ENCODE data around the gene NOL7. TPM values are rescaled to one million over a fixed set of nuclear protein-coding genes. Genes with fewer than 3 reads are reported as not detected.

NOL7 gene
- total and polyA plus RNA-seq, 2 of the 8 experiments (the other 6 are each of a cell fraction or from before 2014, with no cell fraction given): 16.4 to 70.4 TPM

- Histone ChIP-seq H3K18ac (ENCODE audit: extremely low read depth, low read length) (no peak overlapping the region), H3K4ac (replicated peaks; ENCODE audit: insufficient read length, low read depth, low read length) (no peak overlapping the region), H2BK20ac (ENCODE audit: low read length) (no peak overlapping the region), H2AK5ac (ENCODE audit: low read depth, low read length) (no peak overlapping the region), H3K79me1 (ENCODE audit: low read depth, low read length) (no peaks in the 10 kb centered on the region), H2BK120ac (replicated peaks; ENCODE audit: low read depth, low read length) (no peak overlapping the region), H3K27me3 (replicated peaks in 1 of 4; ENCODE audit: control insufficient read depth in 3 of 4, extremely low read depth in 1 of 4, insufficient read depth in 3 of 4, low read length in 3 of 4) (no peaks in the 10 kb centered on the region), H2BK5ac (ENCODE audit: low read depth, low read length) (no peak overlapping the region), H3K4me2 (ENCODE audit: insufficient read depth in 1 of 2, low read depth in 2 of 2, low read length in 2 of 2) (no peak overlapping the region), H4K8ac (ENCODE audit: extremely low read depth, insufficient read depth, low read length) (no peak overlapping the region), H3K4me1 (replicated peaks in 1 of 4; ENCODE audit: control insufficient read depth in 3 of 4, insufficient read depth in 4 of 4, low read length in 3 of 4) (peaks cover 0 to 3% (median 0%) of the 10 kb centered on the region in 4 experiments; a peak in 2 of 7 replicates), H2BK12ac (ENCODE audit: low read depth, low read length) (no peak overlapping the region), H4K5ac (ENCODE audit: insufficient read length, low read depth, low read length) (no peak overlapping the region), H3K4me3 (ENCODE audit: extremely low read depth in 1 of 4, insufficient read depth in 2 of 4, low read depth in 3 of 4, low read length in 4 of 4) (no peak overlapping the region), H3K23me2 (ENCODE audit: low read depth, low read length) (no peaks in the 10 kb centered on the region), H2AFZ (ENCODE audit: low read length) (no peak overlapping the region), H3K23ac (ENCODE audit: insufficient read length) (no peak overlapping the region), H3K9me3 (ENCODE audit: insufficient read depth in 2 of 2, low read depth in 1 of 2, low read length in 1 of 2) (no peaks in the 10 kb centered on the region), H3K9ac (replicated peaks in 1 of 4; ENCODE audit: extremely low read depth in 1 of 4, low read depth in 3 of 4, low read length in 3 of 4) (no peak overlapping the region), H3K56ac (replicated peaks; ENCODE audit: insufficient read length, low read depth, low read length) (no peak overlapping the region), H4K20me1 (replicated peaks in 1 of 2; ENCODE audit: control insufficient read depth in 1 of 2, insufficient read depth in 2 of 2, low read length in 2 of 2) (peaks cover 0 to 4% of the 10 kb centered on the region in 2 experiments), H3K27ac (ENCODE audit: low read depth, low read length) (no peak overlapping the region), H3K79me2 (ENCODE audit: control insufficient read depth in 1 of 2, insufficient read depth in 2 of 2, low read length in 2 of 2) (peaks cover 4 to 79% of the 10 kb centered on the region in 2 experiments; a peak in 3 of 4 replicates), H3K36me3 (ENCODE audit: control insufficient read depth in 2 of 4, insufficient read depth in 4 of 4, low read length in 3 of 4) (no peaks in the 10 kb centered on the region), H2BK15ac (ENCODE audit: low read length) (no peak overlapping the region), H3K14ac (ENCODE audit: insufficient read length) (no peak overlapping the region), H4K91ac (replicated peaks; ENCODE audit: insufficient read length, low read length) (no peak overlapping the region)
- 84% methylated on average over 2 of the region's 2 CpGs; no CpG with 5 or more reads in 1 of the 2 experiments for WGBS, 2 experiments (ENCODE audit: extremely low coverage in 1 of 2, insufficient coverage in 1 of 2, insufficient read length in 1 of 2, insufficient replicate concordance in 2 of 2, low coverage in 1 of 2, low lambda C conversion rate in 2 of 2, missing lambda C conversion rate in 1 of 2)
- DNase-seq (ENCODE audit: low read depth in 1 of 2, low spot score in 2 of 2): no peak
- ChIA-PET CTCF (ENCODE audit: partially characterized antibody) (no interaction called here), POLR2A (ENCODE audit: partially characterized antibody) (no interaction called here)
- TF ChIP-seq USF2 (IDR thresholded peaks at IDR 0.05; ENCODE audit: low read length): no peak
- TF ChIP-seq KDM1A (IDR thresholded peaks at IDR 0.05; ENCODE audit: borderline replicate concordance, low read length): no peak
- no peak for TF ChIP-seq JUND (IDR thresholded peaks at IDR 0.05; ENCODE audit: low read length)
- no peak for TF ChIP-seq BRCA1 (IDR thresholded peaks at IDR 0.05; ENCODE audit: low read depth, low read length)
- no peak for TF ChIP-seq SIN3A (conservative IDR thresholded peaks at IDR 0.05 in 1 of 2, IDR thresholded peaks at IDR 0.05 in 1 of 2; ENCODE audit: low read depth in 1 of 2, low read length in 2 of 2)
- peak; percentile 67; the same call in 1 of the 2 replicates for TF ChIP-seq RFX5 (IDR thresholded peaks at IDR 0.05; ENCODE audit: borderline replicate concordance, low read depth, low read length)
- no peak for TF ChIP-seq SP4 (IDR thresholded peaks at IDR 0.05; ENCODE audit: low read length)
- no peak for TF ChIP-seq EP300 (IDR thresholded peaks at IDR 0.05; ENCODE audit: borderline replicate concordance in 1 of 2, low read depth in 2 of 2, low read length in 2 of 2)
- TF ChIP-seq EGR1 (IDR thresholded peaks at IDR 0.05; ENCODE audit: borderline replicate concordance, low read depth, low read length): no peak
- no peak for FAIRE-seq
Measured at GRCh38 chr6:13661647-13662046, 46.5 kb downstream of the NOL7 start.
